Measurements from ENCODE around the gene RFNG.

- no peak for TF ChIP-seq POLR2A (IDR thresholded peaks at IDR 0.05)
- TF ChIP-seq, protein P1, sequence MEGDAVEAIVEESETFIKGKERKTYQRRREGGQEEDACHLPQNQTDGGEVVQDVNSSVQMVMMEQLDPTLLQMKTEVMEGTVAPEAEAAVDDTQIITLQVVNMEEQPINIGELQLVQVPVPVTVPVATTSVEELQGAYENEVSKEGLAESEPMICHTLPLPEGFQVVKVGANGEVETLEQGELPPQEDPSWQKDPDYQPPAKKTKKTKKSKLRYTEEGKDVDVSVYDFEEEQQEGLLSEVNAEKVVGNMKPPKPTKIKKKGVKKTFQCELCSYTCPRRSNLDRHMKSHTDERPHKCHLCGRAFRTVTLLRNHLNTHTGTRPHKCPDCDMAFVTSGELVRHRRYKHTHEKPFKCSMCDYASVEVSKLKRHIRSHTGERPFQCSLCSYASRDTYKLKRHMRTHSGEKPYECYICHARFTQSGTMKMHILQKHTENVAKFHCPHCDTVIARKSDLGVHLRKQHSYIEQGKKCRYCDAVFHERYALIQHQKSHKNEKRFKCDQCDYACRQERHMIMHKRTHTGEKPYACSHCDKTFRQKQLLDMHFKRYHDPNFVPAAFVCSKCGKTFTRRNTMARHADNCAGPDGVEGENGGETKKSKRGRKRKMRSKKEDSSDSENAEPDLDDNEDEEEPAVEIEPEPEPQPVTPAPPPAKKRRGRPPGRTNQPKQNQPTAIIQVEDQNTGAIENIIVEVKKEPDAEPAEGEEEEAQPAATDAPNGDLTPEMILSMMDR (IDR thresholded peaks at IDR 0.05): no peak
These were observed 7.2 kb upstream of the RFNG start for GRCh38 chr17:82058855-82059249.
